Hippocampal formation (tissue), 2 donors: Measurements from ENCODE around the gene KCNIP4.
"Not testable (repeated sequence)": the region's sequence is repeated elsewhere in the genome, so short reads cannot be mapped to it uniquely, and the experiment has no call there.

Experiments used
- DNase-seq, 2 donors: peaks; one replicate each; lab custom pipeline; 2025; lab: John Stamatoyannopoulos, UW

The KCNIP4 gene

GRCh38 chr4:20857081-20857480 lies 1091.5 kb downstream of the KCNIP4 start:
- no peak for DNase-seq

GRCh38 chr4:20847124-20847747 lies 1101.3 kb downstream of the KCNIP4 start:
- no peak for DNase-seq

- DNase-seq = no peak
Measured at GRCh38 chr4:20844311-20844710, 1104.3 kb downstream of the KCNIP4 start.

GRCh38 chr4:20840648-20841190 lies 1107.9 kb downstream of the KCNIP4 start:
- DNase-seq = no peak

- DNase-seq = no peak
Measured at GRCh38 chr4:20839957-20840356, 1108.6 kb downstream of the KCNIP4 start.

GRCh38 chr4:20838476-20838875 lies 1110.1 kb downstream of the KCNIP4 start:
- DNase-seq = no peak

- no peak for DNase-seq
Measured at GRCh38 chr4:20832826-20833225, 1115.7 kb downstream of the KCNIP4 start.

- no peak for DNase-seq
Measured at GRCh38 chr4:20831746-20832145, 1116.8 kb downstream of the KCNIP4 start.

- DNase-seq = no peak
Measured at GRCh38 chr4:20829617-20830357, 1118.8 kb downstream of the KCNIP4 start.

GRCh38 chr4:20825505-20825904 lies 1123.1 kb downstream of the KCNIP4 start:
- DNase-seq = no peak

- no peak for DNase-seq
Measured at GRCh38 chr4:20816287-20816686, 1132.3 kb downstream of the KCNIP4 start.

GRCh38 chr4:20813700-20814099 lies 1134.9 kb downstream of the KCNIP4 start:
- DNase-seq = no peak

GRCh38 chr4:20809812-20810211 lies 1138.8 kb downstream of the KCNIP4 start:
- no peak for DNase-seq

- DNase-seq = no peak
Measured at GRCh38 chr4:20805716-20806115, 1142.9 kb downstream of the KCNIP4 start.

- no peak for DNase-seq
Measured at GRCh38 chr4:20787940-20788665, 1160.5 kb downstream of the KCNIP4 start.

GRCh38 chr4:20783134-20783533 lies 1165.4 kb downstream of the KCNIP4 start:
- DNase-seq = not testable (repeated sequence)

GRCh38 chr4:20778896-20779295 lies 1169.7 kb downstream of the KCNIP4 start:
- DNase-seq = no peak

- DNase-seq = peak; percentile 3 to 71
Measured at GRCh38 chr4:20773144-20773997, 1175.2 kb downstream of the KCNIP4 start.

GRCh38 chr4:20764366-20764992 lies 1184.1 kb downstream of the KCNIP4 start:
- DNase-seq = no peak

- DNase-seq = no peak
Measured at GRCh38 chr4:20761826-20762225, 1186.7 kb downstream of the KCNIP4 start.

- no peak for DNase-seq
Measured at GRCh38 chr4:20761382-20761781, 1187.2 kb downstream of the KCNIP4 start.
